Endothelial cell of umbilical vein (primary cell): ENCODE results near the gene IGSF3. TPM values are rescaled to one million over a fixed set of nuclear protein-coding genes. Genes with fewer than 3 reads are reported as not detected.

Experiments used
- BruUV-seq: library from RNA; stranded (reverse); fragments of 400-500 nt; replicated peaks from 2 replicates; lab custom pipeline; 2021; lab: Mats Ljungman, UMichigan
- CTCF ChIA-PET: fragments of 300-600, 350-600 bp; sonication (Branson Sonifier 250); formaldehyde crosslinking; loops from one replicate; lab custom pipeline; 2021; ENCODE audit warnings: antibody characterized with exemption, inconsistent platforms; lab: Charles Lee
- POLR2A ChIA-PET: fragments of 300-600, 350-600 bp; sonication (Branson Sonifier 250); formaldehyde crosslinking; loops from one replicate; lab custom pipeline; 2021; ENCODE audit warnings: antibody characterized with exemption, inconsistent platforms; lab: Charles Lee
- DNase-seq: peaks from one replicate; pipeline ENCODE4 v3.0.0-alpha.2; 2011; ENCODE audit warnings: low read depth, low spot score
- FAIRE-seq: peaks from 2 replicates; lab custom pipeline; 2011; peaks lifted over from hg19 to GRCh38; lab: Jason Lieb, UNC
- H2AFZ ChIP-seq: 2 replicates; pipeline ENCODE4 v1.6.0; 2012; ENCODE audit warnings: low read depth, low read length, control low read depth, inconsistent platforms
- H3K27ac ChIP-seq: 2 replicates; pipeline ENCODE4 v1.5.1; 2011; ENCODE audit warnings: low read depth, mild to moderate bottlenecking, control low read depth, low read length, moderate library complexity; ENCODE audit not compliant: insufficient read depth
- H3K27me3 ChIP-seq, 2 experiments: 2 replicates each; pipeline versions ENCODE4 v1.6.0 to v1.6.1; 2011; ENCODE audit warnings: low read length in 2 of 2, mixed read lengths in 1 of 2; ENCODE audit not compliant: control insufficient read depth in 2 of 2, insufficient read depth in 2 of 2
- H3K36me3 ChIP-seq, 2 experiments: 2 replicates in 1 of 2; 3 replicates in 1 of 2; pipeline ENCODE4 v1.5.1; 2011; ENCODE audit warnings: low read length in 2 of 2, mild to moderate bottlenecking in 1 of 2, moderate library complexity in 1 of 2; ENCODE audit not compliant: control insufficient read depth in 2 of 2, insufficient read depth in 2 of 2; ENCODE audit errors: extremely low read depth in 1 of 2
- H3K4me1 ChIP-seq: 3 replicates; pipeline ENCODE4 v1.5.1; 2011; ENCODE audit warnings: mild to moderate bottlenecking, low read length; ENCODE audit not compliant: control insufficient read depth, insufficient read depth; ENCODE audit errors: extremely low read depth
- H3K4me2 ChIP-seq: 2 replicates; pipeline ENCODE4 v1.6.1; 2011; ENCODE audit warnings: low read length, control low read depth, mixed read lengths; ENCODE audit not compliant: insufficient read depth
- H3K4me3 ChIP-seq, 3 experiments: fragments of 200-600 bp in 1 of 3; sonication (generic), shearing (Covaris generic) in 1 of 3; replicated peaks in 1 of 3; 2 replicates each; pipeline ENCODE4 v1.5.1; 2011 to 2016; ENCODE audit warnings: control low read depth in 3 of 3, low read length in 3 of 3, mild to moderate bottlenecking in 2 of 3, inconsistent platforms in 1 of 3, low read depth in 1 of 3, moderate library complexity in 1 of 3; ENCODE audit not compliant: insufficient read depth in 1 of 3
- H3K79me2 ChIP-seq: 2 replicates; pipeline ENCODE4 v1.6.0; 2012; ENCODE audit warnings: low read length, inconsistent platforms; ENCODE audit not compliant: control insufficient read depth, insufficient read depth
- H3K9ac ChIP-seq: replicated peaks from 2 replicates; pipeline ENCODE3; 2011; ENCODE audit warnings: low read length, control low read depth; ENCODE audit not compliant: insufficient read depth; ENCODE audit errors: extremely low read depth
- H3K9me1 ChIP-seq: replicated peaks from 3 replicates; pipeline ENCODE4 v1.6.0; 2011; ENCODE audit warnings: mild to moderate bottlenecking, low read length; ENCODE audit not compliant: control insufficient read depth, insufficient read depth; ENCODE audit errors: extremely low read depth
- H3K9me3 ChIP-seq: replicated peaks from 2 replicates; pipeline ENCODE4 v1.5.1; 2012; ENCODE audit warnings: low read length, inconsistent platforms; ENCODE audit not compliant: control insufficient read depth, insufficient read depth
- H4K20me1 ChIP-seq: replicated peaks from 2 replicates; pipeline ENCODE3; 2011; ENCODE audit warnings: mild to moderate bottlenecking, low read length; ENCODE audit not compliant: control insufficient read depth, insufficient read depth; ENCODE audit errors: extremely low read depth
- EZH2 ChIP-seq: IDR thresholded peaks from 2 replicates; pipeline ENCODE4 v1.6.1; 2012; ENCODE audit warnings: borderline replicate concordance, low read depth, mild to moderate bottlenecking, moderate library complexity, low read length, inconsistent platforms; ENCODE audit not compliant: severe bottlenecking
- FOS ChIP-seq: IDR thresholded peaks from 2 replicates; pipeline ENCODE4 v1.6.1; 2011; ENCODE audit warnings: mild to moderate bottlenecking, low read length, moderate library complexity, borderline replicate concordance; ENCODE audit not compliant: insufficient read depth
- GATA2 ChIP-seq: IDR thresholded peaks from 2 replicates; pipeline ENCODE4 v1.7.0; 2011; ENCODE audit warnings: low read depth, mild to moderate bottlenecking, moderate library complexity, mixed read lengths, low read length; ENCODE audit not compliant: insufficient read length, insufficient read depth
- JUN ChIP-seq: IDR thresholded peaks from 2 replicates; pipeline ENCODE4 v1.6.1; 2011; ENCODE audit warnings: borderline replicate concordance, low read depth; ENCODE audit not compliant: insufficient read length, insufficient read depth
- MYC ChIP-seq: IDR thresholded peaks from one replicate; pipeline ENCODE4 v1.6.1; 2011; ENCODE audit warnings: mild to moderate bottlenecking, low read depth, low read length
- POLR2A ChIP-seq: IDR thresholded peaks from 2 replicates; pipeline ENCODE4 v1.6.1; 2012; ENCODE audit warnings: low read depth, mild to moderate bottlenecking, control low read depth, low read length
- POLR2AphosphoS5 ChIP-seq: IDR thresholded peaks from 2 replicates; pipeline ENCODE4 v1.6.1; 2012; ENCODE audit warnings: low read depth, mild to moderate bottlenecking, control low read depth, low read length, moderate library complexity; ENCODE audit not compliant: insufficient read depth
- dilution Hi-C: fragments of 300-500 bp; cut with MboI; formaldehyde crosslinking; loops from one replicate; pipeline ENCODE4 v1.15.0; 2019; ENCODE audit warnings: low sequenced_read_pairs; ENCODE audit not compliant: extremely low pct_ligation_motif_present
- intact Hi-C: fragments of 100-400 bp; cut with micrococcal nuclease; formaldehyde crosslinking; loops from one replicate; pipeline ENCODE4 v1.10.0; 2022
- polyA plus RNA-seq, 4 experiments: library from polyadenylated mRNA; depleted of rRNA in 3 of 4; stranded (reverse) in 3 of 4; unstranded in 1 of 4; fragments of >200 nt; gene quantifications; 2 replicates each; pipeline versions ENCODE4 v1.2.1 to v1.2.3, GENCODE V29; 2011 to 2012; ENCODE audit warnings: missing spikeins in 1 of 4
- total RNA-seq: library from RNA; stranded (reverse); gene quantifications from 2 replicates; pipeline ENCODE4 v1.2.3, GENCODE V29; 2021
- TF ChIP-seq, protein P1 (sequence below), 2 donors: IDR thresholded peaks; 1 replicate in 1 of 2; 2 replicates in 1 of 2; pipeline ENCODE4 v1.5.1; 2011; ENCODE audit warnings: low read length in 2 of 2, mild to moderate bottlenecking in 2 of 2, moderate library complexity in 2 of 2, control low read depth in 1 of 2, inconsistent platforms in 1 of 2, low read depth in 1 of 2; ENCODE audit not compliant: insufficient read depth in 1 of 2; ENCODE audit errors: extremely low read depth in 1 of 2
- TF ChIP-seq, protein P2 (sequence below): IDR thresholded peaks from 2 replicates; pipeline ENCODE4 v1.6.1; 2011; ENCODE audit not compliant: insufficient read depth, insufficient read length

IGSF3 gene
- total and polyA plus RNA-seq, 2 donors (not counting 3 experiments of a cell fraction or from before 2014, with no cell fraction given), result 0.63 to 2.2 TPM

DNA sequence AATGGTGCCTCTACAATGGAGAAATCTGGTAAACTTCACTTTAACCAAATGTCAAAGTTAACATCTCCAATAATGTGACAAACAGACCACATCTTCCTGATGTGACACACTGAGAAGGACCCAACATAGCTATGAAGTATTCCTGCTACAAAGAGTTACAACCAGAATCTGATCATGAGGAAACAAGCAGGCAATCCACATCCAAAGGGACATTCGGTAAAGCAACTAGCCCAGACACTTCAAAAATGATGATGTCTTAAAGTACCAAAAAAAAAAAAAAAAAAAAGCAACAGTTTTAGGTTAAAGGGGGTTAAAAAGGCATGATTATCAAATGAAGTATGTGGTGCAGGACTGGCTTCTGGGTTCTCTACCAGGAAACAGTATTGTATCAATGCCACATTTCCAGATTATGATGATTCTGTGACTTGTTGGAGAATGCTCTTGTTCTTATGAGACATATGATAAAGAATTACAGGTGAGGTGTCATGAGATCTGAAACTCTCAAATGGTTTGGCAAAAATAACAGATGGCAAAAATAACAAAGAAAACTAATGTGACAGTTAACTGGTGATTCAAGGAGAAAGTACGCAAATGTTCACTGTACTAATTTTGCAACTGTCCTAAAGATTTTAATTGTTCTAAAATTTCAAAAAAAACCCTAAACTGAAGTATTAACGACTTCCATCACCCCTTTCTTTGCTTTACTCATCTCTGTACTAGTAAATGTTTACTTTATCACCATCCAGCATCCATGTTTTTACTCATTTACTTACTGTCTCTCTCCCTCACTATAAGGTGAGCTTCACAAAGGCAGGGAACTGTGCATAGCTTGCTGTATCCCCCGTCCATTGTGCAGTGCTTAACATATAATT lies 99.5 kb downstream of the IGSF3 start:
- dilution Hi-C loops (no loop called here), intact Hi-C loops (loop anchor here (10.0 kb wide), 1 partner anchor 63 kb away; no protein-coding TSS in a partner anchor)
- Histone ChIP-seq H3K4me3 (no peak overlapping the region), H4K20me1 (no peaks in the 10 kb centered on the region), H3K9me3 (no peaks in the 10 kb centered on the region), H3K36me3 (no peaks in the 10 kb centered on the region), H3K9ac (no peak overlapping the region), H2AFZ (no peak overlapping the region), H3K27me3 (peaks cover 4 to 6% of the 10 kb centered on the region in 2 experiments), H3K4me2 (no peak overlapping the region), H3K4me1 (peaks cover 9% of the 10 kb centered on the region), H3K9me1 (no peaks in the 10 kb centered on the region), H3K27ac (no peak overlapping the region), H3K79me2 (peaks cover 13% of the 10 kb centered on the region)
- ChIA-PET CTCF (interaction anchor here (0.6 to 1.7 kb wide), 5 partner anchors 11 to 524 kb away, joined by 3 to 7 read pairs (median 4); no protein-coding TSS in a partner anchor), POLR2A (no interaction called here)
- DNase-seq (no peak), FAIRE-seq (peak; percentile 15)
- BruUV-seq, result no TSS peak
- TF ChIP-seq EZH2 (no peak), JUN (no peak), MYC (no peak), FOS (no peak), POLR2AphosphoS5 (no peak), POLR2A (no peak), GATA2 (no peak)
- TF ChIP-seq, protein P1, sequence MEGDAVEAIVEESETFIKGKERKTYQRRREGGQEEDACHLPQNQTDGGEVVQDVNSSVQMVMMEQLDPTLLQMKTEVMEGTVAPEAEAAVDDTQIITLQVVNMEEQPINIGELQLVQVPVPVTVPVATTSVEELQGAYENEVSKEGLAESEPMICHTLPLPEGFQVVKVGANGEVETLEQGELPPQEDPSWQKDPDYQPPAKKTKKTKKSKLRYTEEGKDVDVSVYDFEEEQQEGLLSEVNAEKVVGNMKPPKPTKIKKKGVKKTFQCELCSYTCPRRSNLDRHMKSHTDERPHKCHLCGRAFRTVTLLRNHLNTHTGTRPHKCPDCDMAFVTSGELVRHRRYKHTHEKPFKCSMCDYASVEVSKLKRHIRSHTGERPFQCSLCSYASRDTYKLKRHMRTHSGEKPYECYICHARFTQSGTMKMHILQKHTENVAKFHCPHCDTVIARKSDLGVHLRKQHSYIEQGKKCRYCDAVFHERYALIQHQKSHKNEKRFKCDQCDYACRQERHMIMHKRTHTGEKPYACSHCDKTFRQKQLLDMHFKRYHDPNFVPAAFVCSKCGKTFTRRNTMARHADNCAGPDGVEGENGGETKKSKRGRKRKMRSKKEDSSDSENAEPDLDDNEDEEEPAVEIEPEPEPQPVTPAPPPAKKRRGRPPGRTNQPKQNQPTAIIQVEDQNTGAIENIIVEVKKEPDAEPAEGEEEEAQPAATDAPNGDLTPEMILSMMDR (IDR thresholded peaks at IDR 0.05; ENCODE audit: extremely low read depth in 1 of 2, insufficient read depth in 1 of 2, low read depth in 1 of 2, low read length in 2 of 2), result no peak
- TF ChIP-seq, protein P2, sequence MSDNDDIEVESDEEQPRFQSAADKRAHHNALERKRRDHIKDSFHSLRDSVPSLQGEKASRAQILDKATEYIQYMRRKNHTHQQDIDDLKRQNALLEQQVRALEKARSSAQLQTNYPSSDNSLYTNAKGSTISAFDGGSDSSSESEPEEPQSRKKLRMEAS, result no peak
